Activated T-helper 17 cell treated with anti-CD3 and anti-CD28 coated beads, Interleukin-2, amount 50 U/mL, for 72 hours (primary cell): ENCODE data around the gene FBXL7. TPM values are rescaled to one million over a fixed set of nuclear protein-coding genes. Genes with fewer than 3 reads are reported as not detected.

Experiments used
- ATAC-seq: fragments of 150-1000 bp; cut with Tn5 transposase; replicated peaks from 2 replicates; pipeline ENCODE4 v1.10.0; 2021; ENCODE audit warnings: mild to moderate bottlenecking, moderate library complexity
- H3K27ac Mint-ChIP-seq: one replicate; pipeline ENCODE4 v1.8.0; 2022; ENCODE audit warnings: mixed read lengths
- H3K27me3 Mint-ChIP-seq: one replicate; pipeline ENCODE4 v1.8.0; 2022; ENCODE audit warnings: mixed read lengths
- H3K36me3 Mint-ChIP-seq: one replicate; pipeline ENCODE4 v1.8.0; 2022; ENCODE audit warnings: low read depth, mild to moderate bottlenecking, mixed read lengths
- H3K4me1 Mint-ChIP-seq: one replicate; pipeline ENCODE4 v1.8.0; 2022; ENCODE audit warnings: mixed read lengths
- H3K4me3 Mint-ChIP-seq: one replicate; pipeline ENCODE4 v1.8.0; 2022; ENCODE audit warnings: mild to moderate bottlenecking, mixed read lengths
- H3K9me3 Mint-ChIP-seq: one replicate; pipeline ENCODE4 v1.8.0; 2022; ENCODE audit warnings: mixed read lengths
- total RNA-seq, 2 donors: library from RNA; stranded (reverse); gene quantifications; one replicate each; pipeline ENCODE4 v1.2.3, GENCODE V29; 2022

FBXL7 gene
- total RNA-seq, 2 donors from 2014 or later, result not detected

DNA sequence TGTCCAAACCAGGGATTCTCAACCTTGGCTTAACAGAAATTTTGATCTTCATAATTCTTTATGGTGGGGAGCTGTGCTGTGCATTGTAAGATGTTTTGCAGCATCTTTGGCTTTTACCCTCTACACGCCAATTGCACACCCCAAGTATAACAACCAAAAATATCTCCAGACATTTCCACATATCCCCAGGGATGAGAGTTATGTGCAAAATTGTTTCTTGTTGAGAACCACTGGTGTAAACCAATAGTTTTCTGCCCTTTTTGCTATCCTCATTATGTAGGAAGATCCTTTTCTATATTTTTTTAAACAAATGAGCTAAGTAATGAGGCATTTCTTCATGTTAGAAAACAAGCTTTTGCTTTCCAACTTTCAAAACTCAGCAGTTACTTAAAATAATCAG is 189.9 kb downstream of the FBXL7 start:
- no peaks in the 10 kb centered on the region for H3K36me3 Mint-ChIP-seq
- no peaks in the 10 kb centered on the region for H3K9me3 Mint-ChIP-seq
- no peaks in the 10 kb centered on the region for H3K4me1 Mint-ChIP-seq
- no peak overlapping the region for H3K4me3 Mint-ChIP-seq
- no peak for ATAC-seq
- no peaks in the 10 kb centered on the region for H3K27me3 Mint-ChIP-seq
- no peak overlapping the region for H3K27ac Mint-ChIP-seq

DNA sequence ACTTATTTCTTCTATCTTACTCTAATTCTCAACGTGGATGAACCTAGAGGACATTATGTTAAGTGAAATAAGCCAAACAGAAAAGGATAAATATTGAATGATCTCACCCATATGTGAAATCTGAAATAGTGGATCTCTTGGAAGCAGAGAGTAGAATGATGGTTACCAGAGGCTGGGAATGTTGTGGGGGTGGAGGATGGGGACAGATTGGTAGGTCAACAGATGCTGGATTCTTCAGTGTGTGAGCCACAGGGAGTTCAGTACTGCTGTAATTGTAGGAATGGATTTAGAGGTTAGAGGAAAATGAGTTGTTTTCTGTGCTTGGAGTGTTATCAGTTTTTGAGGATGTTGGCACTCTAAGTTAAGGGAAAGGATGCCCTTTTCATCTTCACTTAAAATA is 190.6 kb downstream of the FBXL7 start:
- no peak overlapping the region for H3K27ac Mint-ChIP-seq
- H3K4me3 Mint-ChIP-seq, result no peak overlapping the region
- no peaks in the 10 kb centered on the region for H3K36me3 Mint-ChIP-seq
- no peaks in the 10 kb centered on the region for H3K4me1 Mint-ChIP-seq
- no peaks in the 10 kb centered on the region for H3K9me3 Mint-ChIP-seq
- ATAC-seq, result no peak
- H3K27me3 Mint-ChIP-seq, result no peaks in the 10 kb centered on the region

DNA sequence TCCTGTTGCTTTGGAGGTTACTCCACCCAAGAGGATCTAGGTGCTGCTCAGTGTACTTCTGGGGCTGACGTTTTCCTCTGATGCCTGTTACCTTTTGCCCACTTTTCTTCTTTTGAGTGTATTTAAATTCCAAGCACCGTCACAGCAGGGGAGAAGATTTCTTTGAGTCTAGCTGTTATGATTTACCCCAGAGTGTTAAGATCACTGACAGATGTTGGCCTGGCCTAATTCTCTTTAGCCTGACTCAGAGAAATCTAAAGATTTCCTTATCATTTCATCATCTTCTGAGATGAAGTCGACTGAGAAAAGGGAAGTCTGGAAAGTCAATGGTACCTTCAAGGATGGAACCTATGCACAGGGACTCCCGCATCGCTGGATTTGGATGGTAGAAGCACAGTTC is 191.5 kb downstream of the FBXL7 start:
- H3K27ac Mint-ChIP-seq, result no peak overlapping the region
- no peaks in the 10 kb centered on the region for H3K36me3 Mint-ChIP-seq
- no peaks in the 10 kb centered on the region for H3K27me3 Mint-ChIP-seq
- H3K4me3 Mint-ChIP-seq, result no peak overlapping the region
- H3K9me3 Mint-ChIP-seq, result no peaks in the 10 kb centered on the region
- no peak for ATAC-seq
- no peaks in the 10 kb centered on the region for H3K4me1 Mint-ChIP-seq

DNA sequence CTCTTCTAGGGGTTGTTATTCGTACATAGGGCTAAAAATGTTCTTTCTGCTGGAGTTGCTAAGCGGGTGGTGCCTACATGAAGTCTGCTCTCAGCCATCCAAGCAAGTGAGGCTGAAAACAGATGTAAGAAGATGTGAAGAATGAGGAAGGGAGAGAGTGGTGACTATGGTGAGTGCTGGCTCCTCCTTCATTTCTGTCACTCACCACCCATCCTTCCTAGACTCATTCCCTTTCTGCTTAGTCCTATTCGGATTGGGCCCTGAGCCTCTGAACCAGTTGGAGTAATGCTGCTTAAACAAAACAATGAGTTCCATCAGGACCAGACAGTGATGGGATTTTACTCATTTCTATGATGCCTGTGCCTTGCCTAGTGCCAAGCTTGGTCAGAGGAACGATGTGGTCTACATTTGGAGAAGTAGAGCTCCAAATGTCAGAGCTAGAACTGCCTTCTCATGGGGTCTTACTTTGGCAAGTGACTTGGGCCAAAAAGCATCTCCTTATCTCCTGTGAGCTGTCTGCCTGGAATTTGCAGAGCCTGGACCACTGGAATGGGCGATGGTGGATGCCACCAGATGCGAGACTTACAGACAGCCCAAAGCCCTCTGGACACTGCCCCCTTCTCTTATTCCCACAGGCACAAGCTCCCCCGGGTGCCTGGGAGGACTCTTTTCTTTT is 192.9 kb downstream of the FBXL7 start:
- Mint-ChIP-seq H3K27me3 (no peaks in the 10 kb centered on the region), H3K36me3 (no peaks in the 10 kb centered on the region), H3K27ac (no peak overlapping the region), H3K9me3 (no peaks in the 10 kb centered on the region), H3K4me1 (no peaks in the 10 kb centered on the region), H3K4me3 (no peak overlapping the region)
- no peak for ATAC-seq

DNA sequence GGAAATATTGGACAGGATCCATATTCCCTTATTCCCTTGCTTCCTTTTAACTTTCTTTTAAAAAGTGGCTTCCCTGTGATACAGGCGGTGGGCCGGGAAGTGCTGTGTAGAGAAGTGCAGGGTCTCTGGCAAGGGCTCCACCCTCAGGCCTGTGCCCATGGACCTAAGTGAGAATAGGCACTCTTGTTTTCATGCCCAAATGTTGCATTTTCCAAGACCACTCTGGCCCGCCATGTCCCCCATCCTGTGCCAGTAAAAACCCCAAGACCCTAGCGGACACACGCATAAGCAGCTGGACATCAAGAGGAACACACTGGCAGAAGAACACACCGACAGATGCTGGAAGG is 193.4 kb downstream of the FBXL7 start:
- Mint-ChIP-seq H3K4me3 (no peak overlapping the region), H3K27me3 (no peaks in the 10 kb centered on the region), H3K36me3 (no peaks in the 10 kb centered on the region), H3K4me1 (no peaks in the 10 kb centered on the region), H3K9me3 (no peaks in the 10 kb centered on the region), H3K27ac (no peak overlapping the region)
- ATAC-seq, result no peak

DNA sequence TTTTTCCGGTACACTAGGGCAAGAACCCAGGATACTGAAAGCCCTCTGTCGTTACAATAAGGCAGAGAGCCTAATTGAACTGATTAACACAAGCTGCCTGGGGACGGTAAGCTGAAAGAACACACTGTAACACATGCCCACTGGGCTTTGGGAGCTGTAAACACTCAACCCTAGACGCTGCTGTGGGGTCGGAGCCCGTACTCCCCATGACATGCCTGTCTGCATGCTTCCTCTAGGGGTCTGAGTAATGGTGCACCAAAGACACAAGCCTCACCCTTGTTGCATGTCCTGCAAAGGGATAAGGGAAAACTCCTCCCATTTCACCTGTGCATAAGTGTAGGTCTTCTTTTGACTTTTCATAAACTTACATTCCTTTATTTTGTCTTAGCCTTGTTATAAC is 194.0 kb downstream of the FBXL7 start:
- Mint-ChIP-seq H3K4me3 (no peak overlapping the region), H3K27me3 (no peaks in the 10 kb centered on the region), H3K9me3 (no peaks in the 10 kb centered on the region), H3K27ac (no peak overlapping the region), H3K4me1 (no peaks in the 10 kb centered on the region), H3K36me3 (no peaks in the 10 kb centered on the region)
- ATAC-seq, result no peak

DNA sequence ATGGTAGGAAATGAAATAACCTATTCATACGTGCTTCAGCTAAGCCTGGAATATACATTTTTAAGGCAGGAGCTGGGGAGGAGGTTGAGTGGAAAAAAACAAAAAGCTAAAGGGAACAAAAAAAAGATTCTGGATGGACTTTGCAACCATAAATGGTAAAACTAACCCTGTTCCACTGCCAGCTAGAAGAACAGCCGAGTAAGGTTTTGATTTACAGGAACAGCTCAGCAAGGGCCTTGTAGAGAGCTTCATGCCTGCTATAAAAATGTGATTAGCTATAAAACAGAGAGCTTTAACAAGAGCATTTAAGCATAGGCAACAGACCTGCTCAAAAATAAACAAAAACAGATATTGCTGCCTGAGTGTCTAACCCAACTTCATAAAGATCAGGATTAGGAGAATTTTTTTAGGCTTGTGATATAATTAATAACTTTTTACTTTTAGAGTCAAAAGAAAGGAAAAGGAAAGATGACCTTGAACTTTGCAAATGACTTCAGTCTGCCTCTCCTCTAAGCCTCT is 194.8 kb downstream of the FBXL7 start:
- no peaks in the 10 kb centered on the region for H3K9me3 Mint-ChIP-seq

DNA sequence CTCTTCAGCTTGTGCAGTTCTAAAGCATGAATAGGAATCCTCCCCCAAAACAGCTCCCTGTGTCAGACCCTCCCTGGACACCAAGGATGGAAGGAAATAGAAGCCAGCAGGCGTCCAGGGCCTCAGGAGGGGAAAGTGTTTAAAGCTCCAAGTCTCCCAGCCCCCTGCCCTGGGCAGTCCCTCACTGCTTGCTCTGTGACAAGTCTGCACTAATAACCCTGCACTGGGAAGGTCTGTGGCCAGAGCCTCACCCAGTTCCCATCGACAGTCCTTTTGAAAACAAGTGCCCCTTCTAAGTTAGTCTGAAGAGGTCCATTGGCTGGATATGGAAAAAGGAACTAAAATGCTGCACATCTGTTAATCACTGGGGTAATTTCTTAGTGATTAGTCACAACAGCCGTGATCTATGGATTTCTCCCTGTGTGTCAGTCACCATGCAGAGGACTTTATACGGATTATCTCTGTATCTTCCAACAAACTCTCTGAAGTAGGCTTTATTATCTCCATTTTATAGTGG is 195.3 kb downstream of the FBXL7 start:
- no peaks in the 10 kb centered on the region for H3K27me3 Mint-ChIP-seq
- no peaks in the 10 kb centered on the region for H3K36me3 Mint-ChIP-seq
- H3K4me1 Mint-ChIP-seq, result no peaks in the 10 kb centered on the region
- ATAC-seq, result no peak
- H3K27ac Mint-ChIP-seq, result no peak overlapping the region
- H3K4me3 Mint-ChIP-seq, result no peak overlapping the region
- H3K9me3 Mint-ChIP-seq, result no peaks in the 10 kb centered on the region

More for the DNA sequence above, 194.8 kb downstream of the FBXL7 start:
- no peaks in the 10 kb centered on the region for H3K36me3 Mint-ChIP-seq
- H3K27me3 Mint-ChIP-seq, result no peaks in the 10 kb centered on the region
- no peak overlapping the region for H3K4me3 Mint-ChIP-seq
- no peaks in the 10 kb centered on the region for H3K4me1 Mint-ChIP-seq
- H3K27ac Mint-ChIP-seq, result no peak overlapping the region
- no peak for ATAC-seq

DNA sequence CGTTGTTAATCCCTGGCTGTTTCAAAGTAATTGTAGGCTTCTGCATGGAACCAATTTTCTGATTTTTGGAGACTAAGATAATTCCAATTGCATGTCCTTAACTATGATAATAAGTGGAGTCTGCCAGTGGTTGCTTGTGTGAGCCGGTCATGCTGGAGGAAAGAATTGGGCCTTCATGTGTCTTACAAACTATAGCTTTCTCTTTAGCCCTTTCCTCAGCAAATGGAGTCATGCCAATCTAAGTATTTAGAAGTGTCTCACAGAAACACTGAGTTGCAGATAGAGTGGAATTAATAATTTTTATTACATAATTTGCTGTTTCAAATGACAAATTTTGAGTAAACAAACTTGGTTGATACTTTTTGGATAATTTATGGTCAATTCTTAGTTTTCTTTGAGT is 200.4 kb downstream of the FBXL7 start:
- no peaks in the 10 kb centered on the region for H3K4me1 Mint-ChIP-seq
- no peak overlapping the region for H3K4me3 Mint-ChIP-seq
- H3K27ac Mint-ChIP-seq, result no peak overlapping the region
- no peak for ATAC-seq
- H3K27me3 Mint-ChIP-seq, result no peaks in the 10 kb centered on the region
- no peaks in the 10 kb centered on the region for H3K36me3 Mint-ChIP-seq
- H3K9me3 Mint-ChIP-seq, result no peaks in the 10 kb centered on the region

DNA sequence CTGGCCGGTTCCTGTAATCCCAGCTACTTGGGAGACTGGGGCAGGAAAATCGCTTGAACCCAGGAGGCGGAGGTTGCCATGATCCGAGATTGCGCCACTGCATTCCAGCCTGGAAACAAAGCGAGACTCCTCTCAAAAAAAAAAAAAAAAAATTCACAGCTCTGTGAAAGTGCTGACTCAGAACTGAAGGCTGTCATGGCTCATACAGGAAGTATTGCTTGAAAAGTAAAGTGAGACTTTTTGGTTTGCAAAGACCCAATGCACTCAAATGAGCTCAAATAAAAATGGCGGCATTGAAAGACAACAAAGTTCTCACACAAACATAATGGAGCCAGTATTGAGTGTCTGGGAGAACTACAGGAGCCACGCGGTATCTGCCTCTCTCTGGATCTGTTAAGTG is 202.1 kb downstream of the FBXL7 start:
- no peaks in the 10 kb centered on the region for H3K36me3 Mint-ChIP-seq
- H3K27ac Mint-ChIP-seq, result no peak overlapping the region
- no peaks in the 10 kb centered on the region for H3K4me1 Mint-ChIP-seq
- no peak overlapping the region for H3K4me3 Mint-ChIP-seq
- no peaks in the 10 kb centered on the region for H3K27me3 Mint-ChIP-seq
- H3K9me3 Mint-ChIP-seq, result no peaks in the 10 kb centered on the region
- no peak for ATAC-seq

DNA sequence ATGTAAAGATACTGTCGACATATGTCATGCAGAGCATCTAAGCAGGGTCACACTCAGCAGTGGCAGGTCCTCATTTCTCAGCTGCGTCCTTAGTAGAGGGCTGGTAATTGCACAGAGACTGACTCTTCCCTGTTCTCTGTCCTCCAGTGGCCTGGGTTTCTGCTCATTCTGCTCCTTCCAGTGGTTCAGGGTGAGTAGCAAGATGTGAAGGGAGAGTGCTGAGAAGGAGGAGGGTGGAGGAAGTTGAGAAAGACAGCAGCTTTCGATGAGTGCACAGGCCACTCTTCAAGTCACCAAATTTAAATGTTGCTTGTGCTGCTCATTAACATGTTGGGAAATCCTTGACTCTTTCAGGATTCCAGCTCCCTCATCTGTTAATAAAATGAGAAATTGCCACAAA is 203.9 kb downstream of the FBXL7 start:
- Mint-ChIP-seq H3K9me3 (peaks cover 5% of the 10 kb centered on the region), H3K27me3 (no peaks in the 10 kb centered on the region), H3K4me3 (no peak overlapping the region), H3K27ac (no peak overlapping the region), H3K36me3 (no peaks in the 10 kb centered on the region), H3K4me1 (no peaks in the 10 kb centered on the region)
- no peak for ATAC-seq

DNA sequence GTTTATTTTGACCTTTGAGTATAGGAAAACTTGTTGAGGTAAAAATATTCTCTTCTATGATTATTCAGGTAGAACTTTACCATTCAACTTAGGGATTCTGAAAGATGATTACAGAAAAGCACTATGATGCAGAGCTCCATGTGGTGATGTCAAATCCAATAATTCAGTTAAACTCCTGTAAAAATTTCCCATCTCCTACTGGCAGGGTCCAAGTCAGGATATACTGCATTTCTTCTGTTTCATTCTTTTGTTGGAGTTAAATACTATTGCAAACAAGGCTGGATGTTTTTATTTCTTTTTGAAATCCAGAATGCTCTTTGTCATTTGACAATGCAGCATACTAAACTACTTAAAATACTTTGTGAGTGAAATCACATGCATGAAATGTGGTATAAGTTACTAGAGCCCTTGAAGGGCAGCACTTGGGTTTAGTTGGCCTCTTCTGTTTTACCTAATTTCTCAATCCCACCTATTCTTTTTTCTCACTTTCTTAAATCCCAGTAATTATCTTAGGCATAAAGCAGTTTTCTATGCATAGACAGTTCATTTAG is 204.5 kb downstream of the FBXL7 start:
- ATAC-seq, result no peak
- no peak overlapping the region for H3K4me3 Mint-ChIP-seq
- H3K27me3 Mint-ChIP-seq, result no peaks in the 10 kb centered on the region
- peaks cover 5% of the 10 kb centered on the region for H3K9me3 Mint-ChIP-seq
- H3K4me1 Mint-ChIP-seq, result no peaks in the 10 kb centered on the region
- H3K27ac Mint-ChIP-seq, result no peak overlapping the region
- no peaks in the 10 kb centered on the region for H3K36me3 Mint-ChIP-seq

DNA sequence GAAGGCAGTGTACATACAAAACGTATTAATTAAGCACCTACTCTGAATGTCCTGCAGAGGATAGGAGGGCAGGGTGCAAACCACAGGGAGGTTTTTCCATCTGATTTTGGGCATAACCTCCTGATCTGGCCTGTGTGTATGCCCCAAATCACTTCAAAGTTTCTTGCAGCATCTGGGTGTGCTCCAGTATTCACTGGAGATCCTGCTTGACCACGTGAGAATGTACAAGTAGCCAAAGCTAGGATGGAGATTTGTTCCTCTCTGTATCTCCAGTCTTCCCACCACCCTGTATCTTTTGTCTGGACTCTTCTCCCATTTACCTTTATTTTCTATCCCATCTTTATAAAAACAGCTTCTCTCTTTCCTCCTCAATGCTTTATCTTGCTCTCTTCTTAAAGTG is 207.7 kb downstream of the FBXL7 start:
- Mint-ChIP-seq H3K36me3 (no peaks in the 10 kb centered on the region), H3K4me3 (no peak overlapping the region), H3K4me1 (no peaks in the 10 kb centered on the region), H3K9me3 (peaks cover 14% of the 10 kb centered on the region), H3K27me3 (no peaks in the 10 kb centered on the region), H3K27ac (no peak overlapping the region)
- ATAC-seq, result no peak

DNA sequence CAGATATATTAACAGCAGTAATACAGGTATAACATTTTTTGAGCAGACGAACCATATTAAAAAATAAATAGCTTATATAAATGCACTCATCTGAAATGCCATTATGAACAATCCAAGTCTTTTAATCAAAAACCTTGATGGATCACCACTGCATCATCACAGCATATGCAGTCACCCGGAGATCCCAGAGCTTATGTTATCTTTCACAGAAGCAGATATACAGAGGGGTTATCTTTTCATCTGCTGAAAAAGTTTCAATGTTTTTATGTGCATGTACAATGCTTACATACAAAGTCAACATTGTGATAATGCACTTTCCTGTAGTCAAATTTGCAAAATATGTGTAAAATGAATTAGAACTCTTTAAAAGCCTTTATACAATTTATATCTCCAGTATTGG is 211.9 kb downstream of the FBXL7 start:
- no peak overlapping the region for H3K27ac Mint-ChIP-seq
- H3K36me3 Mint-ChIP-seq, result no peaks in the 10 kb centered on the region
- H3K4me1 Mint-ChIP-seq, result no peaks in the 10 kb centered on the region
- no peaks in the 10 kb centered on the region for H3K27me3 Mint-ChIP-seq
- no peak for ATAC-seq
- peaks cover 14% of the 10 kb centered on the region for H3K9me3 Mint-ChIP-seq
- no peak overlapping the region for H3K4me3 Mint-ChIP-seq

DNA sequence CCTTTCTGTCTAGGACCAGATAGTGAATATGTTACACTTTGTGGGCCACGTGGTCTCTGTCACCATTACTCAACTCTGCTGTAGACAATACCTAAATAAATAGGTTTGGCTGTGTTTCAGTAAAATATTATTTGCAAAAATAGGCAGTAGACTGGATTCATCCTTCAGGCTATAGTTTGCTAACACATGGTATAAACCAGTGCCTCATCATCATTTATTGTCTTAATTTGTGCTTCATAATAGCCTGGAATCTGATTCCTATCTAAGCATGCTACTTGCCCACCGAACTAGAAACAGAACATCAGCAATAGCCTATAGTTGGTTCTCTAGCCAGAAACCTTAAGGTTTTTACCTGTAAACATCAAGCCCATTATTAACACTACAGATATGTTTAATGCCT is 215.6 kb downstream of the FBXL7 start:
- H3K27me3 Mint-ChIP-seq, result no peaks in the 10 kb centered on the region
- H3K9me3 Mint-ChIP-seq, result peaks cover 5% of the 10 kb centered on the region
- no peak for ATAC-seq
- H3K27ac Mint-ChIP-seq, result no peak overlapping the region
- no peaks in the 10 kb centered on the region for H3K36me3 Mint-ChIP-seq
- no peaks in the 10 kb centered on the region for H3K4me1 Mint-ChIP-seq
- no peak overlapping the region for H3K4me3 Mint-ChIP-seq
